Tibial artery (tissue), 4 donors: ENCODE results near the gene PTPRN.

Experiments used
- DNase-seq, 2 donors: peaks; one replicate each; pipeline ENCODE4 v3.0.0-alpha.2; 2019
- H3K27ac ChIP-seq, 2 donors: fragments of 200-600 bp; sonication (generic) in 1 of 2; 1 replicate in 1 of 2; 2 replicates in 1 of 2; pipeline ENCODE4 v1.5.1; 2018 to 2019; ENCODE audit warnings: mild to moderate bottlenecking in 1 of 2
- H3K27me3 ChIP-seq, 2 donors: fragments of 200-600 bp; sonication (generic) in 1 of 2; one replicate each; pipeline versions ENCODE4 v1.5.1 to v1.6.0; 2016 to 2019
- H3K36me3 ChIP-seq, 3 donors: fragments of 200-600 bp; sonication (generic) in 2 of 3; one replicate each; pipeline ENCODE4 v1.5.1; 2016 to 2019; ENCODE audit warnings: mild to moderate bottlenecking in 2 of 3
- H3K4me1 ChIP-seq, 4 donors: fragments of 200-600 bp; sonication (generic) in 2 of 4; 1 replicate in 3 of 4; 2 replicates in 1 of 4; pipeline ENCODE4 v1.5.1; 2016 to 2019
- H3K4me3 ChIP-seq, 2 donors: fragments of 200-600 bp; sonication (generic) in 1 of 2; 1 replicate in 1 of 2; 2 replicates in 1 of 2; pipeline ENCODE4 v1.5.1; 2018 to 2019; ENCODE audit warnings: mild to moderate bottlenecking in 2 of 2
- H3K9me3 ChIP-seq, 3 donors: fragments of 200-600 bp; sonication (generic) in 1 of 3; one replicate each; pipeline ENCODE4 v1.5.1; 2016 to 2019
- intact Hi-C: fragments of 100-400 bp; cut with DNase I; formaldehyde crosslinking; loops from one replicate; pipeline ENCODE4 v1.15.0; 2023; ENCODE audit warnings: low total_unique reads
- TF ChIP-seq, protein P1 (sequence below), 2 experiments: fragments of 200-600 bp in 1 of 2; fragments of 450-650 bp in 1 of 2; IDR thresholded peaks; one replicate each; pipeline ENCODE4 v1.5.1; 2017 to 2019; ENCODE audit warnings: antibody characterized with exemption in 2 of 2, mild to moderate bottlenecking in 1 of 2, moderate library complexity in 1 of 2

The PTPRN gene

DNA sequence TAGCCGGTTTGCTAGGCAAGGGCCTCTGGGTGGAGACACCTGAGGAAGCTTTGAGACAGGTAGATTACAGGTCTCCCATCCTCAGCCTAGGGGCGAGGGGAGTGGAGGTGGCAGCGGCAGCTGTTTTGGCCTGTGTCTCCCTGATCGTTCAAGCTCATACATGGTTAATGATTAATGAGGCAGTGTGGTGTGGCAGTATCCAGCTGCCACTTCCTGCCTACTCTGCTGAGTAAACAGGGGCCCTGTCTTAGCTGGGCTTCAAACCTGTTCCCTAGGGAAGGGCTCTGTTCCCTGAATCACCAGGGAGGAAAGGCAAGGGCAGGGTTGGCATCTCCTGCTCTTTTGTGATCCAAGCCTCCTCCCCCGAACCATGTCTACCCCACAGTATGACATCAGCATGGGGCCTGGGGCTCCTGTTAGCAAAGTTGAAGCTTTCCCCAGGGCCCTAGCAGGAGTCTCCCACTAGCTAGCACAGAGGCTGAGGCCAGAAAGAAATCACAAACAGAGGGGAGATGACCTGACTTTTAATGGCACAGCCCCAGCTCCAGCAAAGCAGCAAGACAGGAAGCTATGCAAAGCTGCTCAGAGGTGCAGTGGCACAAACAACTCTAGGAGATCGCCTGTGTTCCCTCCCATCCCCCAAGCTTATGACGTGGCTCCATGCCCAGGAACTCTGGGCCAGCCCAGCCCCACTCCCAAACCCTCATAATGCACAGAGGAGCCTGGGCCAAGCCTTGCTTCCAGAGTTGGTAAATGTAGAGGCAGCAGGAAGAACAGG, 59.8 kb downstream of the PTPRN start:
- Histone ChIP-seq H3K27ac (peak overlapping the region; percentile 86 to 92), H3K36me3 (peaks cover 9 to 37% (median 29%) of the 10 kb centered on the region in 3 donors), H3K9me3 (no peaks in the 10 kb centered on the region), H3K4me3 (peak overlapping the region; percentile 5 to 23), H3K4me1 (peaks cover 0 to 85% (median 69%) of the 10 kb centered on the region in 4 donors), H3K27me3 (no peaks in the 10 kb centered on the region)
- TF ChIP-seq, protein P1, sequence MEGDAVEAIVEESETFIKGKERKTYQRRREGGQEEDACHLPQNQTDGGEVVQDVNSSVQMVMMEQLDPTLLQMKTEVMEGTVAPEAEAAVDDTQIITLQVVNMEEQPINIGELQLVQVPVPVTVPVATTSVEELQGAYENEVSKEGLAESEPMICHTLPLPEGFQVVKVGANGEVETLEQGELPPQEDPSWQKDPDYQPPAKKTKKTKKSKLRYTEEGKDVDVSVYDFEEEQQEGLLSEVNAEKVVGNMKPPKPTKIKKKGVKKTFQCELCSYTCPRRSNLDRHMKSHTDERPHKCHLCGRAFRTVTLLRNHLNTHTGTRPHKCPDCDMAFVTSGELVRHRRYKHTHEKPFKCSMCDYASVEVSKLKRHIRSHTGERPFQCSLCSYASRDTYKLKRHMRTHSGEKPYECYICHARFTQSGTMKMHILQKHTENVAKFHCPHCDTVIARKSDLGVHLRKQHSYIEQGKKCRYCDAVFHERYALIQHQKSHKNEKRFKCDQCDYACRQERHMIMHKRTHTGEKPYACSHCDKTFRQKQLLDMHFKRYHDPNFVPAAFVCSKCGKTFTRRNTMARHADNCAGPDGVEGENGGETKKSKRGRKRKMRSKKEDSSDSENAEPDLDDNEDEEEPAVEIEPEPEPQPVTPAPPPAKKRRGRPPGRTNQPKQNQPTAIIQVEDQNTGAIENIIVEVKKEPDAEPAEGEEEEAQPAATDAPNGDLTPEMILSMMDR (IDR thresholded peaks at IDR 0.05): no peak
- peak; percentile 71 to 90 for DNase-seq
- intact Hi-C loops: no loop called here

DNA sequence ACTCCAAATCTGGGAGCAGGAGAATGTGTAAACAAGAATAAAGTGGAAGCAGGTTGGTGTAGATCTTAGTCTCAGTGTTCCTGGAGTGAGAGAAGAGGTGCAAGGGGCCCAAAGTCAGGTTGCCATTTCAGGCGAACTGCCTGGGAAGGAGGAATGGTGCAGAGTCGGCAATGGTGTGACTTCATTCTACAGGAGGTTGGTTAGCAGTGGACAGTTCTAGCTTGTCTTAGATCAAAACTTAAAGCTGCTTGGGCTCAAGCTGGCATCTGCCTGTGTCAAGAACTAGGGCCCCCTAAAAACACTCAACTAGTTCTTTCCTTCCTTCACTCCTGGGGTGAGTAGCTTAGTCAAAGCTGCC, 60.4 kb downstream of the PTPRN start:
- Histone ChIP-seq H3K36me3 (peaks cover 9 to 37% (median 29%) of the 10 kb centered on the region in 3 donors), H3K4me1 (peaks cover 0 to 80% (median 69%) of the 10 kb centered on the region in 4 donors), H3K4me3 (peak overlapping the region; percentile 5 to 23), H3K9me3 (no peaks in the 10 kb centered on the region), H3K27me3 (no peaks in the 10 kb centered on the region), H3K27ac (peak overlapping the region; percentile 86 to 92)
- intact Hi-C loops: no loop called here
- no peak for DNase-seq
- TF ChIP-seq, protein P1 (IDR thresholded peaks at IDR 0.05): no peak

GRCh38 chr2:219247678-219248642, 61.2 kb downstream of the PTPRN start:
- H3K9me3 ChIP-seq: no peaks in the 10 kb centered on the region
- peaks cover 9 to 37% (median 29%) of the 10 kb centered on the region in 3 donors for H3K36me3 ChIP-seq
- no peak overlapping the region for H3K4me3 ChIP-seq
- H3K27me3 ChIP-seq: no peaks in the 10 kb centered on the region
- DNase-seq: no peak
- intact Hi-C loops: no loop called here
- TF ChIP-seq, protein P1 (IDR thresholded peaks at IDR 0.05): no peak
- H3K27ac ChIP-seq: peak overlapping the region; percentile 86 to 92
- H3K4me1 ChIP-seq: peaks cover 0 to 76% (median 69%) of the 10 kb centered on the region in 4 donors

DNA sequence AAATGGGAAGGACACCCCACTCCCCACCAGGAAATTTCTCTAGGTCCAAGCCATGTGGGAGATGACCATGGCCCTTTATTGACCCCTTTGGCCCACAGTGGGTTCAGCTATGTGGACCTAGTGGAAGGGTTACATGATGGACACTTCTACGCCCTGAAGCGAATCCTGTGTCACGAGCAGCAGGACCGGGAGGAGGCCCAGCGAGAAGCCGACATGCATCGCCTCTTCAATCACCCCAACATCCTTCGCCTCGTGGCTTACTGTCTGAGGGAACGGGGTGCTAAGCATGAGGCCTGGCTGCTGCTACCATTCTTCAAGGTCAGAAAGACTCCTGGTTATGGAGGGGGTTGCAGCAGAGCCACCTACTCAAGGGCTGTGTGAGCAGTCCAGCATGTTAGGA, 62.6 kb downstream of the PTPRN start:
- no peak for DNase-seq
- TF ChIP-seq, protein P1 (IDR thresholded peaks at IDR 0.05): no peak
- H3K36me3 ChIP-seq: peaks cover 9 to 37% (median 29%) of the 10 kb centered on the region in 3 donors
- H3K27me3 ChIP-seq: no peaks in the 10 kb centered on the region
- H3K9me3 ChIP-seq: no peaks in the 10 kb centered on the region
- intact Hi-C loops: no loop called here
- H3K4me1 ChIP-seq: peaks cover 0 to 62% (median 56%) of the 10 kb centered on the region in 4 donors
- H3K4me3 ChIP-seq: no peak overlapping the region
- peak overlapping the region; percentile 92 to 99 for H3K27ac ChIP-seq

GRCh38 chr2:219245899-219246230, 63.3 kb downstream of the PTPRN start:
- H3K27ac ChIP-seq: peak overlapping the region; percentile 92 to 99
- intact Hi-C loops: loop anchor here (2.0 kb wide), 1 partner anchor 15 kb away; no protein-coding TSS in a partner anchor
- H3K9me3 ChIP-seq: no peaks in the 10 kb centered on the region
- H3K27me3 ChIP-seq: no peaks in the 10 kb centered on the region
- DNase-seq: no peak
- H3K4me1 ChIP-seq: peaks cover 0 to 55% (median 49%) of the 10 kb centered on the region in 4 donors
- peak overlapping the region; percentile 67 to 95 for H3K4me3 ChIP-seq
- H3K36me3 ChIP-seq: peaks cover 9 to 32% (median 23%) of the 10 kb centered on the region in 3 donors
- TF ChIP-seq, protein P1 (IDR thresholded peaks at IDR 0.05): no peak
